NCI-H2081 treated with DMSO at 0.1 percent for 48 hours (cell line): ENCODE results near the gene ABCF1.
A peak's percentile ranks its signal among the peaks of the same experiment; 100 is the strongest.

Source experiments
- DNase-seq: peaks from one replicate; lab custom pipeline; 2025; lab: John Stamatoyannopoulos, UW

Gene ABCF1

GRCh38 chr6:30601815-30602641 is 30.8 kb downstream of the ABCF1 start:
- no peak for DNase-seq

GRCh38 chr6:30603961-30604360 is 32.7 kb downstream of the ABCF1 start:
- DNase-seq, result no peak

- DNase-seq, result no peak
Observed at GRCh38 chr6:30610065-30610464, 38.8 kb downstream of the ABCF1 start.

- no peak for DNase-seq
Observed at GRCh38 chr6:30611150-30611855, 40.1 kb downstream of the ABCF1 start.

GRCh38 chr6:30611856-30612194 is 40.6 kb downstream of the ABCF1 start:
- no peak for DNase-seq

GRCh38 chr6:30612213-30612612 is 41.0 kb downstream of the ABCF1 start:
- DNase-seq, result no peak

GRCh38 chr6:30612687-30613248 is 41.5 kb downstream of the ABCF1 start:
- DNase-seq, result no peak

GRCh38 chr6:30613251-30614043 is 42.2 kb downstream of the ABCF1 start:
- no peak for DNase-seq

GRCh38 chr6:30614044-30614842 is 43.0 kb downstream of the ABCF1 start:
- DNase-seq, result no peak

- peak; percentile 90 for DNase-seq
Observed at GRCh38 chr6:30614843-30615218, 43.6 kb downstream of the ABCF1 start.

- DNase-seq, result peak; percentile 51
Observed at GRCh38 chr6:30615219-30615957, 44.1 kb downstream of the ABCF1 start.

- DNase-seq, result peak; percentile 8
Observed at GRCh38 chr6:30615958-30616810, 44.9 kb downstream of the ABCF1 start.

GRCh38 chr6:30616811-30617564 is 45.7 kb downstream of the ABCF1 start, which contains the start of gene PPP1R10:
PPP1R10 (minus strand) TSS chr6:30617243; CDS start chr6:30609944, 7,299 bp downstream.
- peak; percentile 98 for DNase-seq

GRCh38 chr6:30617565-30618269 is 46.5 kb downstream of the ABCF1 start, which contains the start of gene MRPS18B:
MRPS18B (plus strand) TSS chr6:30617840; CDS start chr6:30617866, 26 bp downstream.
- peak; percentile 89 for DNase-seq

GRCh38 chr6:30618270-30618797 is 47.1 kb downstream of the ABCF1 start:
- DNase-seq, result no peak

GRCh38 chr6:30619561-30619960 is 48.3 kb downstream of the ABCF1 start:
- DNase-seq, result no peak

GRCh38 chr6:30625511-30625910 is 54.3 kb downstream of the ABCF1 start:
- DNase-seq, result no peak
